ENCODE results near the gene SDK1. TPM values are rescaled to one million over a fixed set of nuclear protein-coding genes. Genes with fewer than 3 reads are reported as not detected.

SDK1 gene
- total RNA-seq, 1 experiment from 2014 or later: 9.3 TPM

DNA sequence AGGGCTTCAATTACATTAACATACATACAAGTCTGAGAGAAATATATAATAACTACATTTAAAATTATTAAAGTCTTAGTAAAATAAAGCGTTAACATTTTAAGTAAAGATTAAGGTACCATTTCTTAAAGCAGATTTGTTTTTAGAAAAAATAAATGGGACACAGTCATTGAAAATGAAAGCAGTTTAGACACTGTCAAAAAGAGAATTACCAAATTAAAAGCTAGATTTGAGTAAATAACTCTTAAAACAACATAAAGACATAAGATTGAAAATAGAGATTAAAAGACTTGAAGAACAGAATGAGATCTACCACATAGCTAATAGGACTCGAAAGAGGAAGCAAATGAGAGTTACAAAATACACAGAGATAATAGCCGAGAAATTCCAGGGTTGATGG lies 818.8 kb downstream of the SDK1 start (continued):
- TF ChIP-seq, protein P1, sequence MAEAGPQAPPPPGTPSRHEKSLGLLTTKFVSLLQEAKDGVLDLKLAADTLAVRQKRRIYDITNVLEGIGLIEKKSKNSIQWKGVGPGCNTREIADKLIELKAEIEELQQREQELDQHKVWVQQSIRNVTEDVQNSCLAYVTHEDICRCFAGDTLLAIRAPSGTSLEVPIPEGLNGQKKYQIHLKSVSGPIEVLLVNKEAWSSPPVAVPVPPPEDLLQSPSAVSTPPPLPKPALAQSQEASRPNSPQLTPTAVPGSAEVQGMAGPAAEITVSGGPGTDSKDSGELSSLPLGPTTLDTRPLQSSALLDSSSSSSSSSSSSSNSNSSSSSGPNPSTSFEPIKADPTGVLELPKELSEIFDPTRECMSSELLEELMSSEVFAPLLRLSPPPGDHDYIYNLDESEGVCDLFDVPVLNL (CRISPR knock-in tag; IDR thresholded peaks at IDR 0.05; ENCODE audit: borderline replicate concordance, low read depth): no peak

DNA sequence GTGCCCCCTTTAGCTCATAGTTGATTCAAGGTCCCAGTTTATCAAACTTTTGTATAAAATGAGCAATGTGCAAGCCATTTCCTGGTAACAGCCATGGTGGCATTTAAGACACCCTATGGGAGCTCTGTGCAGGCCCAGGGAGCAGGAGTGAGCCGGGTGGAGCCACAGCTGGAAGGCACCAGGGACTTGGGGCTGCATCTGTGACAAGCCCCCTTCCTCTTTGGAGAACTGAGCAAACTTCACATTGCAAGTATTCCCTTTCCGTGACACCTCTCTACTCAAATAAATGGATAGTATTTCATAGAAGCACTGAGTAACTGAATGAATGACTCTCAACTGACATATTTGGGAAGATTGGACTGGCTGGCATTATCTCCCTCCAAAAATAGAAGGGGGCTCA lies 822.3 kb downstream of the SDK1 start:
- POLR2A ChIA-PET: no interaction called here
- Mint-ChIP-seq H3K4me3 (no peak overlapping the region), H3K36me3 (peaks cover 23% of the 10 kb centered on the region), H3K27me3 (ENCODE audit: low read depth) (no peaks in the 10 kb centered on the region; the same call in 1 of the 2 replicates), H3K9me3 (peaks cover 42% of the 10 kb centered on the region), H3K27ac (no peak overlapping the region), H3K4me1 (no peaks in the 10 kb centered on the region)
- ATAC-seq: no peak
- CTCF ChIA-PET: no interaction called here
- no peak for DNase-seq (ENCODE audit: low spot score)
- TF ChIP-seq SOX15 (CRISPR knock-in tag; IDR thresholded peaks at IDR 0.05): no peak
- TF ChIP-seq, protein P2, sequence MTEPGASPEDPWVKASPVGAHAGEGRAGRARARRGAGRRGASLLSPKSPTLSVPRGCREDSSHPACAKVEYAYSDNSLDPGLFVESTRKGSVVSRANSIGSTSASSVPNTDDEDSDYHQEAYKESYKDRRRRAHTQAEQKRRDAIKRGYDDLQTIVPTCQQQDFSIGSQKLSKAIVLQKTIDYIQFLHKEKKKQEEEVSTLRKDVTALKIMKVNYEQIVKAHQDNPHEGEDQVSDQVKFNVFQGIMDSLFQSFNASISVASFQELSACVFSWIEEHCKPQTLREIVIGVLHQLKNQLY (CRISPR knock-in tag; IDR thresholded peaks at IDR 0.05): no peak
- TF ChIP-seq, protein P3, sequence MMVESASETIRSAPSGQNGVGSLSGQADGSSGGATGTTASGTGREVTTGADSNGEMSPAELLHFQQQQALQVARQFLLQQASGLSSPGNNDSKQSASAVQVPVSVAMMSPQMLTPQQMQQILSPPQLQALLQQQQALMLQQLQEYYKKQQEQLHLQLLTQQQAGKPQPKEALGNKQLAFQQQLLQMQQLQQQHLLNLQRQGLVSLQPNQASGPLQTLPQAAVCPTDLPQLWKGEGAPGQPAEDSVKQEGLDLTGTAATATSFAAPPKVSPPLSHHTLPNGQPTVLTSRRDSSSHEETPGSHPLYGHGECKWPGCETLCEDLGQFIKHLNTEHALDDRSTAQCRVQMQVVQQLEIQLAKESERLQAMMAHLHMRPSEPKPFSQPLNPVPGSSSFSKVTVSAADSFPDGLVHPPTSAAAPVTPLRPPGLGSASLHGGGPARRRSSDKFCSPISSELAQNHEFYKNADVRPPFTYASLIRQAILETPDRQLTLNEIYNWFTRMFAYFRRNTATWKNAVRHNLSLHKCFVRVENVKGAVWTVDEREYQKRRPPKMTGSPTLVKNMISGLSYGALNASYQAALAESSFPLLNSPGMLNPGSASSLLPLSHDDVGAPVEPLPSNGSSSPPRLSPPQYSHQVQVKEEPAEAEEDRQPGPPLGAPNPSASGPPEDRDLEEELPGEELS (CRISPR knock-in tag; IDR thresholded peaks at IDR 0.05): no peak

DNA sequence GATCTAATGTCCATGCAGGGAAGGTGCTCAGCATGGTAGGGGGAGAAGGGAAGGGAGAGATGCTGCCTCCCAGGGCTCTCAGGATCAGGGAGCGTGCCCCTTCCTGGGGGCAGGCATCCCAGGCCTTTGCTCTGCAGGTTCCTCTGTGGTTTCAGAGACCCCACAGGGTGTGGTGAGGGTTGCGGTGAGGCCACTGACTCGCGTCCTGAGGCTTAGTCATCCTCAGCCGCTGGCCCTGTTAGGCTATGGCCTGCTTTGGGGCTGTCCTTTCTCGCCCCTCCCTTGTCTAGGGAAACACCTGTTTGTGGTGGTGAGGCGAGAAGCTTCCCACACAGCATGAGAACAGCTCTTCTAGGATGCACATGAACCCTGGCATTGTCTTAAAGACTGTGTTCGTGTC lies 822.8 kb downstream of the SDK1 start:
- no peak for TF ChIP-seq NFATC4 (CRISPR knock-in tag; IDR thresholded peaks at IDR 0.05)
- TF ChIP-seq, protein P2 (CRISPR knock-in tag; IDR thresholded peaks at IDR 0.05): no peak
- TF ChIP-seq, protein P4, sequence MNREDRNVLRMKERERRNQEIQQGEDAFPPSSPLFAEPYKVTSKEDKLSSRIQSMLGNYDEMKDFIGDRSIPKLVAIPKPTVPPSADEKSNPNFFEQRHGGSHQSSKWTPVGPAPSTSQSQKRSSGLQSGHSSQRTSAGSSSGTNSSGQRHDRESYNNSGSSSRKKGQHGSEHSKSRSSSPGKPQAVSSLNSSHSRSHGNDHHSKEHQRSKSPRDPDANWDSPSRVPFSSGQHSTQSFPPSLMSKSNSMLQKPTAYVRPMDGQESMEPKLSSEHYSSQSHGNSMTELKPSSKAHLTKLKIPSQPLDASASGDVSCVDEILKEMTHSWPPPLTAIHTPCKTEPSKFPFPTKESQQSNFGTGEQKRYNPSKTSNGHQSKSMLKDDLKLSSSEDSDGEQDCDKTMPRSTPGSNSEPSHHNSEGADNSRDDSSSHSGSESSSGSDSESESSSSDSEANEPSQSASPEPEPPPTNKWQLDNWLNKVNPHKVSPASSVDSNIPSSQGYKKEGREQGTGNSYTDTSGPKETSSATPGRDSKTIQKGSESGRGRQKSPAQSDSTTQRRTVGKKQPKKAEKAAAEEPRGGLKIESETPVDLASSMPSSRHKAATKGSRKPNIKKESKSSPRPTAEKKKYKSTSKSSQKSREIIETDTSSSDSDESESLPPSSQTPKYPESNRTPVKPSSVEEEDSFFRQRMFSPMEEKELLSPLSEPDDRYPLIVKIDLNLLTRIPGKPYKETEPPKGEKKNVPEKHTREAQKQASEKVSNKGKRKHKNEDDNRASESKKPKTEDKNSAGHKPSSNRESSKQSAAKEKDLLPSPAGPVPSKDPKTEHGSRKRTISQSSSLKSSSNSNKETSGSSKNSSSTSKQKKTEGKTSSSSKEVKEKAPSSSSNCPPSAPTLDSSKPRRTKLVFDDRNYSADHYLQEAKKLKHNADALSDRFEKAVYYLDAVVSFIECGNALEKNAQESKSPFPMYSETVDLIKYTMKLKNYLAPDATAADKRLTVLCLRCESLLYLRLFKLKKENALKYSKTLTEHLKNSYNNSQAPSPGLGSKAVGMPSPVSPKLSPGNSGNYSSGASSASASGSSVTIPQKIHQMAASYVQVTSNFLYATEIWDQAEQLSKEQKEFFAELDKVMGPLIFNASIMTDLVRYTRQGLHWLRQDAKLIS (CRISPR knock-in tag; IDR thresholded peaks at IDR 0.05; ENCODE audit: borderline replicate concordance): no peak
- TF ChIP-seq MXD4 (CRISPR knock-in tag; IDR thresholded peaks at IDR 0.05; ENCODE audit: borderline replicate concordance): no peak
- TF ChIP-seq MYBL2 (CRISPR knock-in tag; IDR thresholded peaks at IDR 0.05): no peak
- TF ChIP-seq, protein P5, sequence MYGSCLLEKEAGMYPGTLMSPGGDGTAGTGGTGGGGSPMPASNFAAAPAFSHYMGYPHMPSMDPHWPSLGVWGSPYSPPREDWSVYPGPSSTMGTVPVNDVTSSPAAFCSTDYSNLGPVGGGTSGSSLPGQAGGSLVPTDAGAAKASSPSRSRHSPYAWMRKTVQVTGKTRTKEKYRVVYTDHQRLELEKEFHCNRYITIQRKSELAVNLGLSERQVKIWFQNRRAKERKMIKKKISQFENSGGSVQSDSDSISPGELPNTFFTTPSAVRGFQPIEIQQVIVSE (CRISPR knock-in tag; IDR thresholded peaks at IDR 0.05; ENCODE audit: borderline replicate concordance): no peak
- TF ChIP-seq FOXK1 (CRISPR knock-in tag; IDR thresholded peaks at IDR 0.05): no peak
- no peak for TF ChIP-seq ZNF138 (CRISPR knock-in tag; conservative IDR thresholded peaks at IDR 0.05)
- no peak for TF ChIP-seq ZNF263 (CRISPR knock-in tag; IDR thresholded peaks at IDR 0.05; ENCODE audit: low read depth)
- TF ChIP-seq, protein P6, sequence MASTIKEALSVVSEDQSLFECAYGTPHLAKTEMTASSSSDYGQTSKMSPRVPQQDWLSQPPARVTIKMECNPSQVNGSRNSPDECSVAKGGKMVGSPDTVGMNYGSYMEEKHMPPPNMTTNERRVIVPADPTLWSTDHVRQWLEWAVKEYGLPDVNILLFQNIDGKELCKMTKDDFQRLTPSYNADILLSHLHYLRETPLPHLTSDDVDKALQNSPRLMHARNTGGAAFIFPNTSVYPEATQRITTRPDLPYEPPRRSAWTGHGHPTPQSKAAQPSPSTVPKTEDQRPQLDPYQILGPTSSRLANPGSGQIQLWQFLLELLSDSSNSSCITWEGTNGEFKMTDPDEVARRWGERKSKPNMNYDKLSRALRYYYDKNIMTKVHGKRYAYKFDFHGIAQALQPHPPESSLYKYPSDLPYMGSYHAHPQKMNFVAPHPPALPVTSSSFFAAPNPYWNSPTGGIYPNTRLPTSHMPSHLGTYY (CRISPR knock-in tag; IDR thresholded peaks at IDR 0.05): no peak
- no peak for TF ChIP-seq ELF4 (CRISPR knock-in tag; IDR thresholded peaks at IDR 0.05; ENCODE audit: low read depth)
- TF ChIP-seq ATF1 (CRISPR knock-in tag; IDR thresholded peaks at IDR 0.05): no peak
- TF ChIP-seq ZNF317 (CRISPR knock-in tag; IDR thresholded peaks at IDR 0.05; ENCODE audit: borderline replicate concordance, low read depth): no peak
- TF ChIP-seq, protein P7, sequence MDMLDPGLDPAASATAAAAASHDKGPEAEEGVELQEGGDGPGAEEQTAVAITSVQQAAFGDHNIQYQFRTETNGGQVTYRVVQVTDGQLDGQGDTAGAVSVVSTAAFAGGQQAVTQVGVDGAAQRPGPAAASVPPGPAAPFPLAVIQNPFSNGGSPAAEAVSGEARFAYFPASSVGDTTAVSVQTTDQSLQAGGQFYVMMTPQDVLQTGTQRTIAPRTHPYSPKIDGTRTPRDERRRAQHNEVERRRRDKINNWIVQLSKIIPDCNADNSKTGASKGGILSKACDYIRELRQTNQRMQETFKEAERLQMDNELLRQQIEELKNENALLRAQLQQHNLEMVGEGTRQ (CRISPR knock-in tag; IDR thresholded peaks at IDR 0.05): no peak
- POLR2A ChIA-PET: no interaction called here
- Mint-ChIP-seq H3K4me3 (no peak overlapping the region), H3K9me3 (peaks cover 37% of the 10 kb centered on the region), H3K4me1 (no peaks in the 10 kb centered on the region), H3K36me3 (peaks cover 18% of the 10 kb centered on the region), H3K27ac (no peak overlapping the region), H3K27me3 (ENCODE audit: low read depth) (no peaks in the 10 kb centered on the region; the same call in 1 of the 2 replicates)
- ATAC-seq (no peak), DNase-seq (ENCODE audit: low spot score) (no peak)
- CTCF ChIA-PET: no interaction called here

All from WTC11 (cell line).